Osteocyte (in vitro differentiated cells): ENCODE data around the gene OR51D1. TPM values are rescaled to one million over a fixed set of nuclear protein-coding genes. Genes with fewer than 3 reads are reported as not detected.

Source experiments
- DNase-seq: peaks from one replicate; pipeline ENCODE4 v3.0.0; 2021; ENCODE audit warnings: mixed read lengths; ENCODE audit not compliant: unreplicated experiment; ENCODE audit errors: extremely low spot score
- H3K27ac Mint-ChIP-seq: one replicate; pipeline ENCODE4 v1.8.0; 2021; ENCODE audit warnings: mild to moderate bottlenecking, mixed read lengths; ENCODE audit not compliant: unreplicated experiment
- H3K27me3 Mint-ChIP-seq: one replicate; pipeline ENCODE4 v1.8.0; 2021; ENCODE audit warnings: mixed read lengths; ENCODE audit not compliant: unreplicated experiment
- H3K36me3 Mint-ChIP-seq: one replicate; pipeline ENCODE4 v1.8.0; 2021; ENCODE audit warnings: mixed read lengths; ENCODE audit not compliant: unreplicated experiment
- H3K4me1 Mint-ChIP-seq: one replicate; pipeline ENCODE4 v1.8.0; 2021; ENCODE audit warnings: mixed read lengths; ENCODE audit not compliant: unreplicated experiment
- H3K4me3 Mint-ChIP-seq: one replicate; pipeline ENCODE4 v1.8.0; 2021; ENCODE audit warnings: mild to moderate bottlenecking, moderate library complexity, mixed read lengths; ENCODE audit not compliant: unreplicated experiment
- H3K9me3 Mint-ChIP-seq: one replicate; pipeline ENCODE4 v1.8.0; 2021; ENCODE audit warnings: mixed read lengths; ENCODE audit not compliant: unreplicated experiment
- total RNA-seq: library from RNA; stranded (reverse); gene quantifications from 2 replicates; pipeline ENCODE4 v1.2.1, GENCODE V29; 2021
- TF ChIP-seq, protein P1 (sequence below): fragments of 200-600 bp; sonication (generic); IDR thresholded peaks from 2 replicates; pipeline ENCODE4 v1.5.0; 2021; ENCODE audit warnings: antibody characterized with exemption, mild to moderate bottlenecking, moderate library complexity

OR51D1 gene
- total RNA-seq, 1 donor from 2014 or later, result not detected

DNA sequence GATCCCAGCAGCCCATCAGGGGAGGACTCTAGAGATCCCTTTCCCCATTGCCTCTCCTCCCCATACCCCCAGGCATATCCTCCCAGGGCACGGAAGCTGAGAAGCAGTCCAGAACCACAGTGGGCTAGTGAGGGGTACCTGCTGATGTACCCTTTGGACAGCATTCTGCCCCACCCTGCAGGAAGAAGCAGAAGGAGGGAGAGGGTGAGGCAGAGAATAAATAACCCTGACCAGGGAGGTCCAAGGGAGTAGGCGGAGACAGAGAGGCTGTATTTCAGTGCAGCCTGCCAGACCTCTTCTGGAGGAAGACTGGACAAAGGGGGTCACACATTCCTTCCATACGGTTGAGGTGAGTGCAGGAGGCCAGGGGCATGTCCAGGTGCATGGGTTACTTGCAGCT, 6.4 kb downstream of the OR51D1 start, which contains the start of gene OR51E1:
Gene OR51E1 (plus strand): TSS at position 301 of the 400 bp plus-strand sequence. CDS start 8,545 bp downstream, outside the sequence.
- no peaks in the 10 kb centered on the region for H3K27me3 Mint-ChIP-seq
- no peak for DNase-seq
- H3K27ac Mint-ChIP-seq, result peak within 1 kb of the TSS; percentile 70
- H3K36me3 Mint-ChIP-seq, result no peaks in the 10 kb centered on the region
- H3K9me3 Mint-ChIP-seq, result no peaks in the 10 kb centered on the region
- H3K4me1 Mint-ChIP-seq, result peaks cover 62% of the 10 kb centered on the region
- TF ChIP-seq, protein P1, sequence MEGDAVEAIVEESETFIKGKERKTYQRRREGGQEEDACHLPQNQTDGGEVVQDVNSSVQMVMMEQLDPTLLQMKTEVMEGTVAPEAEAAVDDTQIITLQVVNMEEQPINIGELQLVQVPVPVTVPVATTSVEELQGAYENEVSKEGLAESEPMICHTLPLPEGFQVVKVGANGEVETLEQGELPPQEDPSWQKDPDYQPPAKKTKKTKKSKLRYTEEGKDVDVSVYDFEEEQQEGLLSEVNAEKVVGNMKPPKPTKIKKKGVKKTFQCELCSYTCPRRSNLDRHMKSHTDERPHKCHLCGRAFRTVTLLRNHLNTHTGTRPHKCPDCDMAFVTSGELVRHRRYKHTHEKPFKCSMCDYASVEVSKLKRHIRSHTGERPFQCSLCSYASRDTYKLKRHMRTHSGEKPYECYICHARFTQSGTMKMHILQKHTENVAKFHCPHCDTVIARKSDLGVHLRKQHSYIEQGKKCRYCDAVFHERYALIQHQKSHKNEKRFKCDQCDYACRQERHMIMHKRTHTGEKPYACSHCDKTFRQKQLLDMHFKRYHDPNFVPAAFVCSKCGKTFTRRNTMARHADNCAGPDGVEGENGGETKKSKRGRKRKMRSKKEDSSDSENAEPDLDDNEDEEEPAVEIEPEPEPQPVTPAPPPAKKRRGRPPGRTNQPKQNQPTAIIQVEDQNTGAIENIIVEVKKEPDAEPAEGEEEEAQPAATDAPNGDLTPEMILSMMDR, result no peak
- H3K4me3 Mint-ChIP-seq, result no peak within 1 kb of the TSS

- TF ChIP-seq, protein P1, result no peak
- H3K27ac Mint-ChIP-seq, result peak overlapping the region; percentile 45
- DNase-seq, result no peak
- H3K27me3 Mint-ChIP-seq, result no peaks in the 10 kb centered on the region
- peaks cover 67% of the 10 kb centered on the region for H3K4me1 Mint-ChIP-seq
- H3K36me3 Mint-ChIP-seq, result no peaks in the 10 kb centered on the region
- H3K4me3 Mint-ChIP-seq, result no peak overlapping the region
- H3K9me3 Mint-ChIP-seq, result no peaks in the 10 kb centered on the region
Observed at GRCh38 chr11:4644233-4644632, 7.0 kb downstream of the OR51D1 start.

DNA sequence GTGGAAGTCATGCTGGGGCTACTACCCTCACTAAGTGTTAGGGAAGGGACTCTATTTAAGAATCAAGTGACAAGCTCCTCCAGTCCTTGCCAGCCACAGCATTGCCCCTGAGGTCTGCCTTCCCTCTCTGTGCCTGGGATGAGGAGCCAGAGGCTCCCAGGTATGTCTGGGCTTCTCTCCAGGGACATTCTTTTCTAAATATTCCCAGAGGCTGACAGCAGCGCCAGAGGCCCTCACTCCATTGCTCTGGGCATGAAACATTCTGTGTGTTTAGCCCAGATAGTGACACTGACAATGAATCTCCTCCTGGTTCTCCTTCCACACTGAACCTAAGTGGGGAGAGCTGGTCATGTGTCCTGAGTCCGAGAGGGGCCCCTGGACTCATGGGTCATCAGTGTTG, 8.7 kb downstream of the OR51D1 start:
- H3K27me3 Mint-ChIP-seq, result no peaks in the 10 kb centered on the region
- DNase-seq, result no peak
- no peak overlapping the region for H3K27ac Mint-ChIP-seq
- no peak overlapping the region for H3K4me3 Mint-ChIP-seq
- H3K4me1 Mint-ChIP-seq, result peaks cover 69% of the 10 kb centered on the region
- no peaks in the 10 kb centered on the region for H3K9me3 Mint-ChIP-seq
- TF ChIP-seq, protein P1, result no peak
- no peaks in the 10 kb centered on the region for H3K36me3 Mint-ChIP-seq

DNA sequence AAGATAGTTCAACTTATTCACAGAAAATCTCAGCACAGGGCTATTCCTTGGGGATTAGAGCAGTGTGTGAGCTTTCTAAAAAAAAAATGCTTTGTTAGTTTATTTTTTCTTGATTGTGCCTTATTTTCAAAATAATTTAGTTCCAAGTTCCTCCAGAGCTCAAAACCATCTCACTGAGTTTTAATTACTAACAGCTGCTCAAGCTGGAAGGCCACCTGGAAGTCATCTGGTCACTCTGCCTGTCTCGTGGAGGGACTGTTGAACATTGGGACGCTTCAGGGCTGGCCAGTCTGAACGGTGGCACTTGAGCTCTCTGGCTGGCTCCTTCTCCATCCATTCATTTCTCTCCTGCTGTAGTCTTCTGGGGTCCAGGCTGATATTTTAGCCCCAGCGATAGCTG, 10.5 kb downstream of the OR51D1 start:
- Mint-ChIP-seq H3K27me3 (no peaks in the 10 kb centered on the region), H3K9me3 (no peaks in the 10 kb centered on the region), H3K4me3 (no peak overlapping the region), H3K36me3 (no peaks in the 10 kb centered on the region), H3K4me1 (peaks cover 53% of the 10 kb centered on the region), H3K27ac (peak overlapping the region; percentile 70)
- TF ChIP-seq, protein P1, result no peak
- no peak for DNase-seq

DNA sequence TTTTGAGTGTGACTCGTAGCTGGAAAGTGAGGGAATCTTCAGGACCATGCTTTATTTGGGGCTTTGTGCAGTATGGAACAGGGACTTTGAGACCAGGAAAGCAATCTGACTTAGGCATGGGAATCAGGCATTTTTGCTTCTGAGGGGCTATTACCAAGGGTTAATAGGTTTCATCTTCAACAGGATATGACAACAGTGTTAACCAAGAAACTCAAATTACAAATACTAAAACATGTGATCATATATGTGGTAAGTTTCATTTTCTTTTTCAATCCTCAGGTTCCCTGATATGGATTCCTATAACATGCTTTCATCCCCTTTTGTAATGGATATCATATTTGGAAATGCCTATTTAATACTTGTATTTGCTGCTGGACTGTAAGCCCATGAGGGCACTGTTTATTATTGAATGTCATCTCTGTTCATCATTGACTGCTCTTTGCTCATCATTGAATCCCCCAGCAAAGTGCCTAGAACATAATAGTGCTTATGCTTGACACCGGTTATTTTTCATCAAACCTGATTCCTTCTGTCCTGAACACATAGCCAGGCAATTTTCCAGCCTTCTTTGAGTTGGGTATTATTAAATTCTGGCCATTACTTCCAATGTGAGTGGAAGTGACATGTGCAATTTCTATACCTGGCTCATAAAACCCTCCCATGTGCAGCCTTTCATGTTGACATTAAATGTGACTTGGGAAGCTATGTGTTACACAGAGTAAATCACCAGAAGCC, 17.5 kb downstream of the OR51D1 start:
- peaks cover 6% of the 10 kb centered on the region for H3K4me1 Mint-ChIP-seq
- no peaks in the 10 kb centered on the region for H3K9me3 Mint-ChIP-seq
- H3K27me3 Mint-ChIP-seq, result no peaks in the 10 kb centered on the region
- no peak for DNase-seq
- H3K4me3 Mint-ChIP-seq, result no peak overlapping the region
- TF ChIP-seq, protein P1, result no peak
- no peaks in the 10 kb centered on the region for H3K36me3 Mint-ChIP-seq
- no peak overlapping the region for H3K27ac Mint-ChIP-seq
